AG04449 (cell line): ENCODE data around the gene NTSR1.

Source experiments
- CTCF ChIA-PET: fragments of 350-600 bp; formaldehyde crosslinking; extraction: SDS; loops from one replicate; lab custom pipeline; 2021; ENCODE audit warnings: antibody characterized with exemption; lab: Yijun Ruan, JAX
- POLR2A ChIA-PET: fragments of 400-600, 350-600 bp; formaldehyde crosslinking; extraction: SDS; loops from one replicate; lab custom pipeline; 2020; ENCODE audit warnings: antibody characterized with exemption, inconsistent platforms; lab: Yijun Ruan, JAX
- DNase-seq: peaks from one replicate; pipeline ENCODE4 v3.0.0-alpha.2; 2010; ENCODE audit warnings: low read depth, low spot score
- H3K4me3 ChIP-seq: 2 replicates; pipeline ENCODE4 v1.5.1; 2011; ENCODE audit warnings: low read depth, mild to moderate bottlenecking, control low read depth, low read length
- CTCF ChIP-seq: IDR thresholded peaks from one replicate; pipeline ENCODE4 v1.5.1; 2011; ENCODE audit warnings: mild to moderate bottlenecking, moderate library complexity, low read length, control low read depth, inconsistent platforms; ENCODE audit not compliant: insufficient read depth; ENCODE audit errors: missing control alignments

Gene NTSR1

GRCh38 chr20:62699296-62699695, 9.3 kb upstream of the NTSR1 start:
- CTCF ChIA-PET: interaction anchor here (1.2 kb wide), 1 partner anchor 90 kb away, joined by 4 read pairs; no protein-coding TSS in a partner anchor
- DNase-seq: no peak
- POLR2A ChIA-PET: no interaction called here
- TF ChIP-seq CTCF: no peak
- H3K4me3 ChIP-seq: no peak overlapping the region

GRCh38 chr20:62699741-62700140, 8.9 kb upstream of the NTSR1 start:
- ChIA-PET POLR2A (no interaction called here), CTCF (interaction anchor here (1.2 kb wide), 1 partner anchor 90 kb away, joined by 4 read pairs; no protein-coding TSS in a partner anchor)
- no peak overlapping the region for H3K4me3 ChIP-seq
- no peak for TF ChIP-seq CTCF
- no peak for DNase-seq

- POLR2A ChIA-PET: no interaction called here
- H3K4me3 ChIP-seq: no peak overlapping the region
- TF ChIP-seq CTCF: no peak
- no peak for DNase-seq
- CTCF ChIA-PET: interaction anchor here (1.2 kb wide), 1 partner anchor 89 kb away, joined by 4 read pairs; no protein-coding TSS in a partner anchor
Measured at GRCh38 chr20:62700261-62700930, 8.2 kb upstream of the NTSR1 start.

GRCh38 chr20:62701161-62702012, 7.2 kb upstream of the NTSR1 start:
- ChIA-PET CTCF (interaction anchor here (1.1 to 6.4 kb wide), 2 partner anchors 13 to 90 kb away, joined by 3 to 52 read pairs; no protein-coding TSS in a partner anchor), POLR2A (no interaction called here)
- no peak overlapping the region for H3K4me3 ChIP-seq
- no peak for DNase-seq
- no peak for TF ChIP-seq CTCF

- TF ChIP-seq CTCF: no peak
- POLR2A ChIA-PET: no interaction called here
- DNase-seq: no peak
- CTCF ChIA-PET: interaction anchor here (1.1 to 6.4 kb wide), 2 partner anchors 13 to 90 kb away, joined by 3 to 52 read pairs; no protein-coding TSS in a partner anchor
- no peak overlapping the region for H3K4me3 ChIP-seq
Measured at GRCh38 chr20:62702013-62702300, 6.7 kb upstream of the NTSR1 start.
